ENCODE data around the gene RSAD1. TPM values are rescaled to one million over a fixed set of nuclear protein-coding genes. Genes with fewer than 3 reads are reported as not detected.

RSAD1 gene
- total RNA-seq, 4 donors from 2014 or later = 10.7 to 26.3 (median 21.3) TPM

GRCh38 chr17:50451943-50452629 lies 26.6 kb upstream of the RSAD1 start:
- peaks cover 0 to 14% of the 10 kb centered on the region in 2 donors for H3K36me3 ChIP-seq
- no peak for ATAC-seq
- TF ChIP-seq POLR2AphosphoS5 (IDR thresholded peaks at IDR 0.05) (no peak), CTCF (IDR thresholded peaks at IDR 0.05) (no peak)
- H3K27ac ChIP-seq = no peak overlapping the region
- H3K4me3 ChIP-seq = no peak overlapping the region
- no peaks in the 10 kb centered on the region for H3K4me1 ChIP-seq
- no peaks in the 10 kb centered on the region for H3K9me3 ChIP-seq
- 57 to 70% methylated on average over 5 to 6 of the region's 7 CpGs for WGBS, 2 donors (ENCODE audit: low coverage in 1 of 2)
- H3K27me3 ChIP-seq = no peaks in the 10 kb centered on the region

- H3K27me3 ChIP-seq = no peaks in the 10 kb centered on the region
- H3K4me1 ChIP-seq = no peaks in the 10 kb centered on the region
- H3K9me3 ChIP-seq = no peaks in the 10 kb centered on the region
- peaks cover 0 to 14% of the 10 kb centered on the region in 2 donors for H3K36me3 ChIP-seq
- TF ChIP-seq POLR2AphosphoS5 (IDR thresholded peaks at IDR 0.05) = no peak
- TF ChIP-seq EP300 (IDR thresholded peaks at IDR 0.05) = no peak
- TF ChIP-seq CTCF (IDR thresholded peaks at IDR 0.05) = no peak
- H3K4me3 ChIP-seq = no peak overlapping the region
- WGBS, 2 donors (ENCODE audit: low coverage in 1 of 2) = 86 to 87% methylated on average over 10 of the region's 10 CpGs
- ATAC-seq = no peak
- H3K27ac ChIP-seq = no peak overlapping the region
Observed at GRCh38 chr17:50452630-50453300, 25.9 kb upstream of the RSAD1 start.

GRCh38 chr17:50453901-50454300 lies 24.8 kb upstream of the RSAD1 start:
- Histone ChIP-seq H3K4me1 (no peaks in the 10 kb centered on the region), H3K9me3 (no peaks in the 10 kb centered on the region), H3K36me3 (peaks cover 0 to 14% of the 10 kb centered on the region in 2 donors), H3K27me3 (no peaks in the 10 kb centered on the region), H3K4me3 (no peak overlapping the region), H3K27ac (no peak overlapping the region)
- WGBS, 2 donors (ENCODE audit: low coverage in 1 of 2) = 75 to 82% methylated on average over 3 of the region's 3 CpGs
- TF ChIP-seq POLR2AphosphoS5 (IDR thresholded peaks at IDR 0.05) (no peak), EP300 (IDR thresholded peaks at IDR 0.05) (no peak)
- no peak for ATAC-seq

DNA sequence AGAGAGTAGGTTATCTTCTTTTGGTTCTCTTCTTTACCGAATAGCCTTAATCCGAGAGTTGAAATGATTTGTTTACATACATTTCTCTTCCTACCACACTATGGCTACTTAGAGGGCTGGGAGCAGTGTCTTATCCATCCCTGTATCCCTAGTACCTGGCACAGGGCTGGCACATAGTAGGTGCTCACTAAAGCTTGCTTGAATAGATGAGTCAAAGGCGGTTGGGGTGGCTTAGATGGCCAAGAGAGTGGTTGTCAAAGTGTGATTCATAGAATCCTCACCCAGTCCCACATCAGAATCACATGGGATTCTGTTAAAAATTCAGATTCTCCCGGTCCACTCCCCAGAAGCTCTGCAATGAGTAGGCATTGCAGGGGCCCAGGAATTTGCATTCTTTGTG lies 21.0 kb upstream of the RSAD1 start:
- H3K4me3 ChIP-seq = no peak overlapping the region
- H3K4me1 ChIP-seq = no peaks in the 10 kb centered on the region
- ATAC-seq = no peak
- TF ChIP-seq EP300 (IDR thresholded peaks at IDR 0.05) (no peak), CTCF (IDR thresholded peaks at IDR 0.05) (no peak), POLR2AphosphoS5 (IDR thresholded peaks at IDR 0.05) (no peak), POLR2A (IDR thresholded peaks at IDR 0.05) (no peak)
- no peaks in the 10 kb centered on the region for H3K27me3 ChIP-seq
- no peak overlapping the region for H3K27ac ChIP-seq
- no peaks in the 10 kb centered on the region for H3K9me3 ChIP-seq
- WGBS, 2 donors (ENCODE audit: low coverage in 1 of 2) = 87 to 95% methylated on average over 4 of the region's 4 CpGs
- peaks cover 0 to 32% of the 10 kb centered on the region in 2 donors for H3K36me3 ChIP-seq

- TF ChIP-seq POLR2A (IDR thresholded peaks at IDR 0.05) (no peak), CTCF (IDR thresholded peaks at IDR 0.05) (no peak), EP300 (IDR thresholded peaks at IDR 0.05) (no peak), POLR2AphosphoS5 (IDR thresholded peaks at IDR 0.05) (no peak)
- 65 to 73% methylated on average over 3 of the region's 3 CpGs for WGBS, 2 donors (ENCODE audit: low coverage in 1 of 2)
- no peaks in the 10 kb centered on the region for H3K9me3 ChIP-seq
- H3K27me3 ChIP-seq = no peaks in the 10 kb centered on the region
- H3K36me3 ChIP-seq = peaks cover 0 to 38% of the 10 kb centered on the region in 2 donors
- no peak overlapping the region for H3K4me3 ChIP-seq
- no peaks in the 10 kb centered on the region for H3K4me1 ChIP-seq
- no peak overlapping the region for H3K27ac ChIP-seq
- no peak for ATAC-seq
Observed at GRCh38 chr17:50458270-50458669, 20.4 kb upstream of the RSAD1 start.

All from gastroesophageal sphincter (tissue), 4 donors.